Epithelial cell of esophagus (primary cell): ENCODE results near the gene FAM78A.
"Not testable (repeated sequence)": the region's sequence is repeated elsewhere in the genome, so short reads cannot be mapped to it uniquely, and the experiment has no call there.

Experiments
- DNase-seq: peaks from one replicate; pipeline ENCODE4 v3.0.0; 2010; ENCODE audit warnings: low read depth
- H3K4me3 ChIP-seq: 2 replicates; pipeline ENCODE4 v1.5.1; 2011; ENCODE audit warnings: mild to moderate bottlenecking, low read length, control low read depth
- TF ChIP-seq, protein P1 (sequence below): IDR thresholded peaks from 2 replicates; pipeline ENCODE4 v1.5.1; 2011; ENCODE audit warnings: low read depth, mild to moderate bottlenecking, low read length, control low read depth, inconsistent platforms; ENCODE audit not compliant: insufficient read depth; ENCODE audit errors: missing control alignments

The FAM78A gene

DNA sequence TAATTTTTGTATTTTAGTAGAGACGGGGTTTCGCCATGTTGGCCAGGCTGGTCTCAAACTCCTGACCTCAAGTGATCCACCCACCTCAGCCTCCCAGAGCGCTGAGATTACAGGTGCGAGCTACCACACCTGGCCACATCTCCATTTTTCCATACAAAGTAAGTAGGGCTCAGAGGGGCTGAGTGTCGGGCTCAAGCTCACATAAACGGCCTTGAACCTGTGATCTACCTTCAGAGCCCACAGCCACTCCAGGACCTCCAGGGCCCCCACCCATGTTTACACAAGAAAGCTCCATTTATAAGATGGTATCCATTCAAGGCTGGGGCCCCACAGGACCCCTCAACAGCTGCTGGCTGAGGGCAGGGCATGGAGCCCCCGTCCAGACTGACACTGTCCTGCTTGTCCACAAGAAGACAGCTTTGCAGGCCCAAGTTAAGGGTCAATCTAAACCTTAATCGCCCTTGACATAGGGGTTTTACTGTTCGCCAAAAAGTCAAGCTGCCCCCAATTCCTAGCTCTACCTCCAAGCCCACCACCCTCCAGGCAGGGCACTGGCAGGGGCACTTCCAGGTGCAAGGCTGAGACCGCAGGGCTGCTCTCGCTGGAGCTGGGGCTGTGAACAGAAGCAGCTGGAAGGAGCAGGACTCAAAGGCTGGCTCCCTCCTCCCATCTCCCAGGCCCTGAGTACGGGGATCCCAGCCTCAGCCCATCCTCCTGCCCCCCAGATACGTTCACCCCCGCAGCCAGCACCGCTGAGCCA, 18.9 kb downstream of the FAM78A start:
- DNase-seq, result no peak
- TF ChIP-seq, protein P1, sequence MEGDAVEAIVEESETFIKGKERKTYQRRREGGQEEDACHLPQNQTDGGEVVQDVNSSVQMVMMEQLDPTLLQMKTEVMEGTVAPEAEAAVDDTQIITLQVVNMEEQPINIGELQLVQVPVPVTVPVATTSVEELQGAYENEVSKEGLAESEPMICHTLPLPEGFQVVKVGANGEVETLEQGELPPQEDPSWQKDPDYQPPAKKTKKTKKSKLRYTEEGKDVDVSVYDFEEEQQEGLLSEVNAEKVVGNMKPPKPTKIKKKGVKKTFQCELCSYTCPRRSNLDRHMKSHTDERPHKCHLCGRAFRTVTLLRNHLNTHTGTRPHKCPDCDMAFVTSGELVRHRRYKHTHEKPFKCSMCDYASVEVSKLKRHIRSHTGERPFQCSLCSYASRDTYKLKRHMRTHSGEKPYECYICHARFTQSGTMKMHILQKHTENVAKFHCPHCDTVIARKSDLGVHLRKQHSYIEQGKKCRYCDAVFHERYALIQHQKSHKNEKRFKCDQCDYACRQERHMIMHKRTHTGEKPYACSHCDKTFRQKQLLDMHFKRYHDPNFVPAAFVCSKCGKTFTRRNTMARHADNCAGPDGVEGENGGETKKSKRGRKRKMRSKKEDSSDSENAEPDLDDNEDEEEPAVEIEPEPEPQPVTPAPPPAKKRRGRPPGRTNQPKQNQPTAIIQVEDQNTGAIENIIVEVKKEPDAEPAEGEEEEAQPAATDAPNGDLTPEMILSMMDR, result no peak
- H3K4me3 ChIP-seq, result no peak overlapping the region

DNA sequence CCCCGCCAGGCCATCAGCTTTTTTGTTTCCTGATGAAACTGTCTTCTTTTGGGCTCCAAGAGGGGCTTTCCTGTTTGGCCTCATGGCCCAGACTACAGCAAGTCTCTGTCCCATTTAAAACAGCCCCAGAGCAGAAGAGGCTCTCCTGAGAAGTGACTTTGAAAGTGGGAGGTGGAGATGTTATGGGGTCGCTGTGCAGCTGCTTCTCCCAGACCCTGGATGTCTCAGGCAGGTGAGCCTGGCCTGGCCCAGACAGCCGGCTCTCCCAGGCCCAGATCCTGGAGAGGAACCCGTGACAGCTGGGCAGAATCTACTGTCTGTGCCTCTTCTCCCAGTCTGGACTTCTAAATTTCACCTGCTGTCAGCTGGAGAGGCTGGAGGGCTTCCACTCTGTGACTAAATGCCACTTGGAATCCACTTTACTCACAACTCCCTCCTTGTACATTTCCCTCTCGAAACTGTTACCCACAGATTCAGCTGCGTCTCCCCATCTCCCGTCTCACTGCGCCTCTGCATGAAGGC, 20.6 kb downstream of the FAM78A start:
- TF ChIP-seq, protein P1, result no peak
- no peak overlapping the region for H3K4me3 ChIP-seq
- DNase-seq, result no peak

DNA sequence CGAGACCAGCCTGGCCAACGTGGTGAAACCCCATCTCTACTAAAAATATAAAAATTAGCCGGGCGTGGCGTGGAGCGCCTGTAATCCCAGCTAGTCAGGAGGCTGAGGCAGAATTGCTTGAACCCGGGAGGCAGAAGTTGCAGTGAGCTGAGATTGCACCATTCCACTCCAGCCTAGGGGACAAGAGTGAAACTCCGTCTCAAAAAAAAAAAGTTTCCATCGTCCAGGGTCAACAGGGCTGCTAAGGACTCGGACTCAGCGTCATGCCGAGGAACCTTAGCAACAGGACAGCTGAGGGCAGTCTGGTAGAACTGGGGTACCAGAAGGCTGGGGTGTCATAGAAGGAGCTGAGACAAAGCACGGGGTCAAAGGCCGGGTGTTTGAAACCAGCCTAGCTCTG, 21.7 kb downstream of the FAM78A start:
- TF ChIP-seq, protein P1, result no peak

DNA sequence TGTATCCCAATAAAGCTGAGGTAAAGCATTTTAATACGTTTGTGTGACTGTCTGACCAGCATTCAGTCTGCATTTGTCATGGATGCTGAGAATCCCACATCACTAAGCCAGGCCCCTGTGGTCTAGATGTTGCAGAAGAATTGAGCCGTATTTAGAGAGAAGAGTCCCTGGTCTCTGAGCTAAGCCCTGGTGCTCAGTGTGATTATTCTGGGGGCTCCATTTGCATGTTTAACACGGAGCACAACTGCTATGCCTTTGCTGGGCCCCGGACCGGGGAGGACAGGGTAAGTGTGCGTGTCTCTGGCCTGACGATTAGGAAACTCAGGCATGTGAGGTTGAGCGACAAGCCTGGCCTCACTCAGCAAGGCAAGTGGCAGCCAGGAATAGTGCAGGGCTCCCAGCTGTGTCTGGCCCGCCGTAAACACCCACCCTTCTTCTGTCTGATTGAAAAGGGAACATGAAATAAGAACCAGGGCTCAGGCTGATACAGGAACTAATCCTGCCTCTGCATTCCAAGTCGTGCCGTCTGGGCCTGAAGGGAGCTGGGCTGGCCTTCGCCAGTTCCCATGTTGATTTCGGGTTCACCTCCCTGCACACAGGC, 22.3 kb downstream of the FAM78A start:
- H3K4me3 ChIP-seq, result no peak overlapping the region

More for the DNA sequence above, 21.7 kb downstream of the FAM78A start:
- H3K4me3 ChIP-seq, result no peak overlapping the region
- DNase-seq, result no peak

DNA sequence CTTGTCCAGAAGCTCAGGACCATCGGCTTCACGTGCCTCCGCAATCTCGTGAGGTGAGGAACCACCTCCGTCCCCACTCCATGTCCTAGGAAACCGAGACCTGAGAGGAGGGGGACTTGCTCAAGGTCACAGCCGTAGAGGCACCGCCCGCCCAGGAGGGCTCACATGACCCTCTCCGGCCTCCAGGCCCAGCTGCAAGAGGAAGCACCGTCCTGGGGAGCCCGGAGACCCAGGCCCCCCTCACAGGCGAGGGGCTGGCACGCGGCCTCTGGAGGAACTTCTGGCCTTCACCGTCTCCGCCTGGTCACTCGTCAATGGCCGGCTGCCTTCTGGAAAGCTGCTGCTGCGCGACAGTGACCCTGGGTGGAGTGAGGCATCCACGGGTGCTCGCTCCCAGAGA, 24.2 kb downstream of the FAM78A start:
- TF ChIP-seq, protein P1, result no peak
- DNase-seq, result no peak
- no peak overlapping the region for H3K4me3 ChIP-seq

More for the DNA sequence above, 22.3 kb downstream of the FAM78A start:
- no peak for DNase-seq
- TF ChIP-seq, protein P1, result no peak

DNA sequence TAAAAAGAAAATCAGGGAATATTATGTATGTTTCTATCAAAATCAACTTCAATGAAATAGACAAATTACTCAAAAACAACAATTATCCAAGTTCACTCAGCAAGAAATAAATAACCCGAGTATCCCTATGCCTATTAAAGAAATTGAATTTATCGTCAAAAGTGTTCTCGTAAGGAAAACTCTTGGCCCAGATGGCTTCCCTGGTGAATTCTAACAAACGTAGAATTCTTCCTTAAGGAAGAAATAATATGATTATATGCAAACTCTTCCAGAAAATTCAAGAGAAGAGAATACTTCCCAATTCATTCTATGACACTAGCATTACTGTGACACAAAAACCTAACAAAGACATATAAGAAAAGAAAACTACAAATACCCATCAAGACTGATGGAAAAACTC, 29.7 kb downstream of the FAM78A start:
- H3K4me3 ChIP-seq, result no peak overlapping the region
- no peak for DNase-seq
- TF ChIP-seq, protein P1, result no peak

DNA sequence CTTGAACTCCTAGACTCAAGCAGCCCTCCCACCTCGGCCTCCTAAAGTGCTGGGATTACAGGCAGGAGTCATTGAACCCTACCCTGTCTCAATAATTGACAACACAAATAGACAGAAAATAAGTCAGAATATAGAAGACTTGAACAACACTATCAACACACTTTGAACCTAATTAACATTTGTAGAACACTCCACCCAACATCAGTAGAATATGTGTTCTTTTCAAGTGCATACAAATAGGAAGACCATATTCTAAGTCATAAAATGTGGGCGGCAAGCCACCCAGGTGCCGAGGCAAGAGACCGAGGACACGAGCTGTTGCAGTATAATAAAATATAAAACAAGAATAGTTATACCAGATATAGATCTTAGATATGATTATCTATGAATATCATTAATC, 32.0 kb downstream of the FAM78A start:
- H3K4me3 ChIP-seq, DNase-seq: not testable (repeated sequence)
